ENCODE results near the gene STAB1. TPM values are rescaled to one million over a fixed set of nuclear protein-coding genes. Genes with fewer than 3 reads are reported as not detected.

Gene STAB1
- total and polyA plus RNA-seq, 2 of the 8 experiments (the other 6 are each of a cell fraction or from before 2014, with no cell fraction given): 1.0 to 1.9 TPM

DNA sequence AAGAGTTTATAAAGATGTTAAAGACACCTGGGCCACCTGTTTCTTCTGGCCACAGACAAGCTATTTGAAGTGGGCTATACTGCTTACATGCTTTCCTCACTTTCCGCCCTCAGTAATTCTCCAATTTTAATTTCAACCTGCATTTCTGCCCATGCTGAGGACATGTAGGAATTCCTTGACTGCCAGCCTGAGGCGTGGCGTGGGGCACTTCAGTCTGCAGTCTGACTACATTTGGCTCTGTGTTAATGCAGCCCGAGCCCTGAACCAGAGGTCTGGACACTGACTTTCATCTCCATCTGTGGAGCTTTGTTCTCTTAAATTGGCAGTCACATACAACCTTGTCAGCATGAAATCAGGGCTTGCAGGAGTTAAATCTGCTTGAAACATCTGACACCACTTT lies 49.8 kb downstream of the STAB1 start:
- Histone ChIP-seq H3K14ac (ENCODE audit: insufficient read length) (no peak overlapping the region), H3K79me2 (ENCODE audit: control insufficient read depth in 1 of 2, insufficient read depth in 2 of 2, low read length in 2 of 2) (peaks cover 0 to 2% of the 10 kb centered on the region in 2 experiments; a peak in 2 of 4 replicates), H3K23ac (ENCODE audit: insufficient read length) (no peak overlapping the region), H2BK120ac (replicated peaks; ENCODE audit: low read depth, low read length) (no peak overlapping the region), H3K36me3 (ENCODE audit: control insufficient read depth in 2 of 4, insufficient read depth in 4 of 4, low read length in 3 of 4) (peaks cover 2 to 33% (median 6%) of the 10 kb centered on the region in 4 experiments; a peak in 5 of 8 replicates), H2BK20ac (ENCODE audit: low read length) (no peak overlapping the region), H3K27me3 (replicated peaks in 1 of 4; ENCODE audit: control insufficient read depth in 3 of 4, extremely low read depth in 1 of 4, insufficient read depth in 3 of 4, low read length in 3 of 4) (no peaks in the 10 kb centered on the region), H3K4ac (replicated peaks; ENCODE audit: insufficient read length, low read depth, low read length) (no peak overlapping the region), H3K4me2 (ENCODE audit: insufficient read depth in 1 of 2, low read depth in 2 of 2, low read length in 2 of 2) (no peak overlapping the region), H2BK12ac (ENCODE audit: low read depth, low read length) (no peak overlapping the region), H4K8ac (ENCODE audit: extremely low read depth, insufficient read depth, low read length) (no peak overlapping the region), H2BK15ac (ENCODE audit: low read length) (no peak overlapping the region), H3K18ac (ENCODE audit: extremely low read depth, low read length) (no peak overlapping the region), H3K4me1 (replicated peaks in 1 of 4; ENCODE audit: control insufficient read depth in 3 of 4, insufficient read depth in 4 of 4, low read length in 3 of 4) (no peaks in the 10 kb centered on the region), H3K23me2 (ENCODE audit: low read depth, low read length) (no peaks in the 10 kb centered on the region), H3K4me3 (ENCODE audit: extremely low read depth in 1 of 4, insufficient read depth in 2 of 4, low read depth in 3 of 4, low read length in 4 of 4) (no peak overlapping the region), H3K56ac (replicated peaks; ENCODE audit: insufficient read length, low read depth, low read length) (no peak overlapping the region), H2BK5ac (ENCODE audit: low read depth, low read length) (no peak overlapping the region), H3K79me1 (ENCODE audit: low read depth, low read length) (0 out of 2 replicates have a peak, but pooled peaks cover 2% of the 10 kb centered on the region), H4K5ac (ENCODE audit: insufficient read length, low read depth, low read length) (no peak overlapping the region), H3K9ac (replicated peaks in 1 of 4; ENCODE audit: extremely low read depth in 1 of 4, low read depth in 3 of 4, low read length in 3 of 4) (no peak overlapping the region), H2AK5ac (ENCODE audit: low read depth, low read length) (no peak overlapping the region), H2AFZ (ENCODE audit: low read length) (no peak overlapping the region), H3K9me3 (ENCODE audit: insufficient read depth in 2 of 2, low read depth in 1 of 2, low read length in 1 of 2) (no peaks in the 10 kb centered on the region), H4K91ac (replicated peaks; ENCODE audit: insufficient read length, low read length) (no peak overlapping the region), H3K27ac (ENCODE audit: low read depth, low read length) (no peak overlapping the region), H4K20me1 (replicated peaks in 1 of 2; ENCODE audit: control insufficient read depth in 1 of 2, insufficient read depth in 2 of 2, low read length in 2 of 2) (peaks cover 4% of the 10 kb centered on the region in 2 experiments)
- ChIA-PET CTCF (ENCODE audit: partially characterized antibody) (interaction anchor here (0.6 to 1.2 kb wide), 4 partner anchors 9 to 565 kb away, joined by 3 to 5 read pairs (median 3); partner anchors contain the start of gene UQCC5), POLR2A (ENCODE audit: partially characterized antibody) (interaction anchor here (0.9 to 1.4 kb wide), 4 partner anchors 9 to 134 kb away, joined by 3 read pairs; partner anchors contain the start of gene UQCC5)
- no peak for FAIRE-seq
- TF ChIP-seq PHF8 (conservative IDR thresholded peaks at IDR 0.05; ENCODE audit: low read depth, low read length) (no peak), CEBPB (IDR thresholded peaks at IDR 0.05; ENCODE audit: low read depth, low read length) (no peak), POU5F1 (IDR thresholded peaks at IDR 0.05; ENCODE audit: low read depth, low read length) (no peak), CHD2 (IDR thresholded peaks at IDR 0.05; ENCODE audit: low read length) (no peak), POLR2A (IDR thresholded peaks at IDR 0.05; ENCODE audit: control extremely low read depth in 1 of 2, low read depth in 2 of 2, low read length in 2 of 2) (no peak), RXRA (IDR thresholded peaks at IDR 0.05; ENCODE audit: insufficient read depth, low read depth, low read length) (no peak)
- no peak for DNase-seq (ENCODE audit: low read depth in 1 of 2, low spot score in 2 of 2)
- WGBS, 2 experiments (ENCODE audit: extremely low coverage in 1 of 2, insufficient coverage in 1 of 2, insufficient read length in 1 of 2, insufficient replicate concordance in 2 of 2, low coverage in 1 of 2, low lambda C conversion rate in 2 of 2, missing lambda C conversion rate in 1 of 2): 100% methylated on average over 4 of the region's 4 CpGs; no CpG with 5 or more reads in 1 of the 2 experiments
